Measurements from ENCODE around the gene HK1. TPM values are rescaled to one million over a fixed set of nuclear protein-coding genes. Genes with fewer than 3 reads are reported as not detected.
A peak's percentile ranks its signal among the peaks of the same experiment; 100 is the strongest.

HK1 gene
- total RNA-seq, 4 donors from 2014 or later = 92.5 to 216 (median 126) TPM

- TF ChIP-seq CTCF (IDR thresholded peaks at IDR 0.05) = no peak
- no peak for TF ChIP-seq POLR2AphosphoS5 (IDR thresholded peaks at IDR 0.05)
- TF ChIP-seq EP300 (IDR thresholded peaks at IDR 0.05) = no peak
- no peak for TF ChIP-seq POLR2A (IDR thresholded peaks at IDR 0.05)
- H3K4me3 ChIP-seq = no peak overlapping the region
- H3K27me3 ChIP-seq = no peaks in the 10 kb centered on the region
- 67 to 78% methylated on average over 2 to 3 of the region's 11 CpGs for WGBS, 2 donors (ENCODE audit: low coverage in 1 of 2)
- peak overlapping the region; percentile 24 to 96 (median 92) for H3K27ac ChIP-seq
- H3K9me3 ChIP-seq = no peaks in the 10 kb centered on the region
- H3K4me1 ChIP-seq = peaks cover 0 to 72% (median 0%) of the 10 kb centered on the region in 3 donors
- H3K36me3 ChIP-seq = no peaks in the 10 kb centered on the region
- ATAC-seq = no peak
Observed at GRCh38 chr10:69419744-69420126, 141.4 kb downstream of the HK1 start.

DNA sequence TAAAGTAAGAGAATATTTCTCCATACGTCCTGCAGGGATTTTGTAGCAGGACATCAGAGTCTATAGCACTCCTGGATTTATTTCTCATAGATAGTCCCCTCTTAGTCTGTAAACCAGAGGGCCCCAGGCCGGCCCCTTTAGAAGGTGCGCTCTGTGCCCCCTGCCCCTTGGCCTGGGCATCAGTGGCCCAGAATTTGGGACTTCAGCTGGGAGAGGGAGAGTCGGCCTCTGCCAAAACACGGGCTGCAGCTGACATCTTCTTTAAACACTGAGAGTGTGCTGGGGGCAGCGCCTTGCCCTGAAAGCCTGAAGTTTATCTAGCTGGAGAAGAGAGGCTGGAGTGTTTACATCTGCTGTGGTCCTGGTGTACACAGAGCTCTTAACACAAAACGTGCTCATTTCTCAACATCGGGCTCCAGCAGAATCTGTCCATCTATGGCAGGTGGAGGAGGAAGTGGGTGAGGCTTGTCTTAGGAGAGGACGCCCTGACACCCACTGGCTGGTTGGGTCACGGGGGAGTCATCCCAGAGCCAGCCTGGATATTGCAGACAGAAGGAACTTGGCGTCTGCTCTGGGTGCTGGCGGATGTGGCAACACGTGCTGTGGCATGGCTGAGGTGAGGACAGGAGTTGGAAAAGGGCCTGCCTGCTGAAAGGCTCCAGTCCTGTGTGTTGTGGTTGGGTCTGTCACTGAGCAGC lies 143.5 kb downstream of the HK1 start:
- peak overlapping the region; percentile 60 to 96 (median 92) for H3K27ac ChIP-seq
- H3K4me3 ChIP-seq = no peak overlapping the region
- TF ChIP-seq POLR2A (IDR thresholded peaks at IDR 0.05) = no peak
- TF ChIP-seq POLR2AphosphoS5 (IDR thresholded peaks at IDR 0.05) = peak; percentile 91
- no peaks in the 10 kb centered on the region for H3K9me3 ChIP-seq
- peak; percentile 95 for ATAC-seq
- WGBS, 2 donors (ENCODE audit: low coverage in 1 of 2) = 16 to 70% methylated on average over 3 to 9 of the region's 13 CpGs
- peaks cover 0 to 83% (median 0%) of the 10 kb centered on the region in 3 donors for H3K4me1 ChIP-seq
- no peaks in the 10 kb centered on the region for H3K36me3 ChIP-seq
- H3K27me3 ChIP-seq = no peaks in the 10 kb centered on the region

DNA sequence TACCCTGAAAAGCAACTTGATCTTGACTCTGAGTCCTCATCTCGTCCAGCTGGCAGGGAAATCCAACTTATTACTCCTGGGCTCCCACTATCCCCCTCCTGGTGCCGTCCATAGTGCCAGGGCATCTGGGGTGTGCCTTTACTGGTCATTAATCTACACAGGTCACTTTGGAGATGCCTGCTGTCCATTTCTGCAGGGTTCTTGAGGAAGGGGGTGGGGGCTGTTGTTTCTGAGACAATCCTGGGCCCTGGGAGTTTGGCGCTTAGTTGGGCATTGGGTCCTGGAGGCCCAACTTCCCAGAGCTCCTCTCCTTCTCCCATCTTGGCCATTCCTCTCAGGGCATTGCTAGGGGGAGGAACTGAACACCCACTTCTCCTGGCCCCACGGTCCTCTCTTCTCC lies 144.4 kb downstream of the HK1 start:
- H3K9me3 ChIP-seq = no peaks in the 10 kb centered on the region
- no peaks in the 10 kb centered on the region for H3K27me3 ChIP-seq
- WGBS, 2 donors (ENCODE audit: low coverage in 1 of 2) = 74 to 100% methylated on average over 1 to 3 of the region's 4 CpGs
- ATAC-seq = no peak
- no peaks in the 10 kb centered on the region for H3K36me3 ChIP-seq
- H3K4me1 ChIP-seq = peaks cover 0 to 81% (median 0%) of the 10 kb centered on the region in 3 donors
- TF ChIP-seq POLR2A (IDR thresholded peaks at IDR 0.05) = no peak
- no peak for TF ChIP-seq EP300 (IDR thresholded peaks at IDR 0.05)
- TF ChIP-seq POLR2AphosphoS5 (IDR thresholded peaks at IDR 0.05) = no peak
- TF ChIP-seq CTCF (IDR thresholded peaks at IDR 0.05) = no peak
- H3K27ac ChIP-seq = peak overlapping the region; percentile 60 to 96 (median 92)
- no peak overlapping the region for H3K4me3 ChIP-seq

GRCh38 chr10:69425041-69425440 lies 146.7 kb downstream of the HK1 start:
- peaks cover 0 to 58% (median 0%) of the 10 kb centered on the region in 3 donors for H3K4me1 ChIP-seq
- TF ChIP-seq POLR2A (IDR thresholded peaks at IDR 0.05) (no peak), POLR2AphosphoS5 (IDR thresholded peaks at IDR 0.05) (no peak), EP300 (IDR thresholded peaks at IDR 0.05) (no peak), CTCF (IDR thresholded peaks at IDR 0.05) (no peak)
- H3K36me3 ChIP-seq = no peaks in the 10 kb centered on the region
- no peak overlapping the region for H3K4me3 ChIP-seq
- H3K27me3 ChIP-seq = no peaks in the 10 kb centered on the region
- no peaks in the 10 kb centered on the region for H3K9me3 ChIP-seq
- 75 to 100% methylated on average over 2 of the region's 2 CpGs for WGBS, 2 donors (ENCODE audit: low coverage in 1 of 2)
- H3K27ac ChIP-seq = peak overlapping the region in 3 of 4 donors; percentile 84 to 96 (median 92)
- ATAC-seq = no peak

- Histone ChIP-seq H3K36me3 (no peaks in the 10 kb centered on the region), H3K9me3 (no peaks in the 10 kb centered on the region), H3K27me3 (no peaks in the 10 kb centered on the region), H3K4me3 (no peak overlapping the region), H3K27ac (peak overlapping the region; percentile 44 to 96 (median 88)), H3K4me1 (peaks cover 0 to 51% (median 0%) of the 10 kb centered on the region in 3 donors)
- TF ChIP-seq EP300 (IDR thresholded peaks at IDR 0.05) (no peak), CTCF (IDR thresholded peaks at IDR 0.05) (no peak), POLR2AphosphoS5 (IDR thresholded peaks at IDR 0.05) (no peak), POLR2A (IDR thresholded peaks at IDR 0.05) (no peak)
- ATAC-seq = no peak
- 46 to 72% methylated on average over 4 to 5 of the region's 5 CpGs for WGBS, 2 donors (ENCODE audit: low coverage in 1 of 2)
Observed at GRCh38 chr10:69425511-69426298, 147.4 kb downstream of the HK1 start.

Measured in gastroesophageal sphincter (tissue), 4 donors.